DMS 273 treated with DMSO at 0.1 percent for 48 hours (cell line): ENCODE data around the gene KCNRG.
"Not testable (repeated sequence)": the region's sequence is repeated elsewhere in the genome, so short reads cannot be mapped to it uniquely, and the experiment has no call there.

ENCODE experiments used
- DNase-seq: peaks from one replicate; lab custom pipeline; 2025; lab: John Stamatoyannopoulos, UW

The KCNRG gene

GRCh38 chr13:50015258-50015657 lies at the start of gene KCNRG:
Gene KCNRG, plus strand, starts transcription at chr13:50015444. Its CDS starts 50 bp downstream, at chr13:50015494.
- DNase-seq, result no peak

- no peak for DNase-seq
Observed at GRCh38 chr13:49967456-49967855, 47.8 kb upstream of the KCNRG start.

- DNase-seq, result no peak
Observed at GRCh38 chr13:49972709-49973108, 42.5 kb upstream of the KCNRG start.

GRCh38 chr13:49975826-49976225 lies 39.4 kb upstream of the KCNRG start:
- DNase-seq, result no peak

GRCh38 chr13:49976314-49977258 lies 38.7 kb upstream of the KCNRG start:
- no peak for DNase-seq

- DNase-seq, result no peak
Observed at GRCh38 chr13:49977992-49978391, 37.3 kb upstream of the KCNRG start.

GRCh38 chr13:49980266-49980665 lies 35.0 kb upstream of the KCNRG start:
- no peak for DNase-seq

GRCh38 chr13:49985129-49985528 lies 30.1 kb upstream of the KCNRG start:
- DNase-seq, result no peak

GRCh38 chr13:49986471-49986870 lies 28.8 kb upstream of the KCNRG start:
- DNase-seq, result no peak

GRCh38 chr13:49990612-49991011 lies 24.6 kb upstream of the KCNRG start:
- not testable (repeated sequence) for DNase-seq

GRCh38 chr13:49993111-49993510 lies 22.1 kb upstream of the KCNRG start:
- no peak for DNase-seq

GRCh38 chr13:49993666-49994065 lies 21.6 kb upstream of the KCNRG start:
- no peak for DNase-seq

GRCh38 chr13:49995625-49996101 lies 19.6 kb upstream of the KCNRG start:
- DNase-seq, result no peak

- DNase-seq, result peak; percentile 7
Observed at GRCh38 chr13:49996161-49996915, 18.9 kb upstream of the KCNRG start.

- DNase-seq, result peak; percentile 40
Observed at GRCh38 chr13:49996951-49997895, 18.0 kb upstream of the KCNRG start, which contains the start of gene TRIM13. Gene TRIM13, plus strand, starts transcription at chr13:49997042. Its CDS starts 14,899 bp downstream, at chr13:50011941.

- no peak for DNase-seq
Observed at GRCh38 chr13:49997955-49998354, 17.3 kb upstream of the KCNRG start.

GRCh38 chr13:49998714-49999624 lies 16.3 kb upstream of the KCNRG start:
- no peak for DNase-seq

GRCh38 chr13:50001287-50001686 lies 14.0 kb upstream of the KCNRG start:
- DNase-seq, result no peak

- no peak for DNase-seq
Observed at GRCh38 chr13:50006426-50007135, 8.7 kb upstream of the KCNRG start.

GRCh38 chr13:50011461-50011860 lies 3.8 kb upstream of the KCNRG start:
- DNase-seq, result no peak
